GM20431 (cell line): ENCODE measurements around the gene MIER2.
"Not testable (repeated sequence)": the region's sequence is repeated elsewhere in the genome, so short reads cannot be mapped to it uniquely, and the experiment has no call there.

Experiments used
- in situ Hi-C: fragments of 300-500 bp; cut with MseI, MboI; formaldehyde crosslinking; loops from one replicate; pipeline ENCODE4 v1.15.0; 2020; ENCODE audit warnings: low sequenced_read_pairs; ENCODE audit not compliant: unreplicated experiment

MIER2 gene

DNA sequence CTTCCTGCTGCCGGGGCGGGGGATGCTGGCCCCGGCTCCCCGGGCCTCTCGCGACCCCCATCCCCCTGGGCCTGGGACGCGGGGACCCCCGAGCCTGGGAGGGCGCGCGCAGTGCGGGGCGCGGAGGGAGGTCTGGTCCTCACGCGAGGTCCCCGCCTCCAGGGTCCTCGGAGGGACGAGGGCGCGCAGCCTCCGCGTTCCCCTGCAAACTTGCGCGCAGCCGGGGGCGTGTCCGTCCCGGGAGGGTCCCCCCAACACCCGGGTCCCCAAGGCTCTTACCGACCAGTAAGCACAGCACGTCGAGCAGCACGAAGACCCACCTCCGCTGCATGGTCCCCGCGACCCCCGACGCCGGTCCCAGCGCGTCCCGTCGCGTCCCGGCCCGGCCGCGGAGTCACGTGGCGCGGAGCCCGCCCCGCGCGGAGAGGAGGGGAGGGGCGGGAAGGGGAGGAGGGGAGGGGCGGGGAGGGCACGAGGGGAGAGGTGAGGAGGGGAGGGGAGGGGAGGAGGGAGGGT is 53.5 kb downstream of the MIER2 start, which contains the start of gene PLPP2:
TSS of gene PLPP2 (minus strand) at position 398 of the 516 bp plus-strand sequence. CDS start at position 331, 67 bp downstream.
- in situ Hi-C loops: no loop called here

- in situ Hi-C loops: no loop called here
These were observed 54.1 kb downstream of the MIER2 start for GRCh38 chr19:290372-291005.

DNA sequence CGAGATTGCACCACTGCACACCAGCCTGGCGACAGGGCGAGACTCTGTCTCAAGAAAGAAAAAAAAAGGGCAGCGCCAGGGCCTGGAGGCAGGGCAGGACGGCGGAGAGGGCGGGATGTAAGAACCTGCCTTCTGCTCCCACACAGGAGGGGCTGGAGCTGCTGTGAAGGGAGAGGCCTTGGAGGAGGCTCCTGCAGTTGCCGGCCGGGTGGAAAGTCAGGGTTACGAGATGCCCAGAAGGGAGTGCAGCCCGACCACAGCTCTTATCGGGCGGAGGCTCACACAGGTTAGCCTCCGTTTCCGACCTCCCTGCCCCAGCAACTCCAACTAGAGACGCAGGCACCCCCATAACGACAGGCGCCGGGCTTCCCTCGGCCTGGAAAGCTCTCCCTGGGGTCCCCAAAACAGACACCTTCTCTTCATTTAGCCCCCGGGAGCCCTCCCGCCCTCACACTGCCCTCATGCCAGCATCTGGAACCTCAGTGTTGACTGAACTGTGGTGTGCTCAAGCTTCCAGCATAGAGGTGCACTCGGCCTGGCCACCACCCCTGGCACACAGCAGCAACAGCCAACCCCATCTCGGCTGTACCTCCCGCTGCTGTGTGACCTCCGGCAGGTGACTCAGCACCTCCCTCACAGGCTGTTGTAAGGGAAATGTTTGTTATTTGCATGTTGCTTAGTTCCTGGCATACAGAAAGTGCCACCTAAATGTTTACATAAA is 54.8 kb downstream of the MIER2 start:
- in situ Hi-C loops: no loop called here

- in situ Hi-C loops: no loop called here
These were observed 55.7 kb downstream of the MIER2 start for GRCh38 chr19:288911-289310.

- in situ Hi-C loops: no loop called here
These were observed 57.2 kb downstream of the MIER2 start for GRCh38 chr19:287381-287871.

DNA sequence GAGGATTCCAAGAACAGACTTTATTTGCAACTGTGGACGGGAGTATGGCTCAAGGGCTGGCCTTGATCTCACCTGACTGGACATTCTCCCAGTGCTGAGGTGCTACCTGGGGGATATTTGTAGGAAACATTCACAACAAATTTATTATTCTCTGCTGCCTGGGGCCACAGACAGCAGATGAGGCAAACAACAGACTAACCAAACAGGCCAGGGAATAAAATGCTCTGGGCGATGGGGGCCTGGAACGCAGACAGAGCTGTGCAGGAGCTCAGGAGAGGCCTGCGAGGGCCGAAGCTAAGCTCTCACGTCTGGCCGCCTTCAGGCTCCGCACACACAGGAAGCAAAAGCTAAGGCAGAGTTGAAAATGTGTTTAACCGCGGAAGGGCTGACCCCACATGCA is 61.2 kb downstream of the MIER2 start:
- in situ Hi-C loops: no loop called here

DNA sequence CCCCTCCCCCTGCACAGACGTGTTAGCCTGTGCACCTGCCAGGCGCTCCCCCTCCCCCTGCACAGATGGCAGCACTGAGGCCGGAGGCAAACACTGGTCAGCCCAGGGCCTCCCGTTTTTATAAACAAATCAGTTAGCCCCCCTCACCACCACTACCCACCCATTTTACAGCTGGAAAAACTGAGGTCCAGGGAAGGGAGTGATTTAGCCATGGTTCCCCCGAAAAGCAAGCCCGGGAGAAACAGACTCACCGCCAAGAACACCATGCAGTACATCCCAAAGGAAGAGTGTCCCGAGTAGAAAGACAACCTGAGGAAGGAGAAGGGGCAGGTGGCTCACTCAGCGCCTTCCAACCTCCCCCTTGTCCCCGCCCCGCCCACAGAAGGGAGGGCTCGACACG is 62.1 kb downstream of the MIER2 start:
- in situ Hi-C loops: no loop called here

- in situ Hi-C loops: no loop called here
These were observed 62.6 kb downstream of the MIER2 start for GRCh38 chr19:281992-282391.

- in situ Hi-C loops: no loop called here
These were observed 63.3 kb downstream of the MIER2 start for GRCh38 chr19:281156-281853.

DNA sequence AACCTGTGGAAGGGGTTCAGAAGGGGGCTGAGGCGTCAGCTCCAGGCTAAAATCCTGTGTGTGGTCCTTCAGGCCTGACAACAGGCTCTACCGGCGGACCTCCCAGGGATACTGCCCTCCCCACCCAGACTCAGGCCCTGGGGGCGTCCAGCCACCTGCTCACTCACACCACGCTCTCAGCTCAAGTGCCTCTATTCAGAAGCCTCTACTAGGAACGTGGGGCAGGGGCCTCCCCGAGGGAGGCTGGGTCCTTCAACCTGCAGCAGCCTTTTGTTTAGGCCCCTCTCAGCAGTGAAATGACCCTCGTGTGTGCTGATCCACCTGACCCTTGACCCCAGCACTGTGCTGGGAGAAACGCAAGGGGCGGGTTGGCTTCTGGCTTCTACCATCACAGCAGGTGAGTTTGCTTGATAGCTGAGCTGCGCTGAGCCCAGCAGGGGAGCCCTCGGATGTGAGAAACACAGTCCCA is 64.0 kb downstream of the MIER2 start:
- in situ Hi-C loops: no loop called here

GRCh38 chr19:279656-280055 is 64.9 kb downstream of the MIER2 start:
- in situ Hi-C loops: no loop called here

GRCh38 chr19:279231-279630 is 65.4 kb downstream of the MIER2 start:
- in situ Hi-C loops: no loop called here

DNA sequence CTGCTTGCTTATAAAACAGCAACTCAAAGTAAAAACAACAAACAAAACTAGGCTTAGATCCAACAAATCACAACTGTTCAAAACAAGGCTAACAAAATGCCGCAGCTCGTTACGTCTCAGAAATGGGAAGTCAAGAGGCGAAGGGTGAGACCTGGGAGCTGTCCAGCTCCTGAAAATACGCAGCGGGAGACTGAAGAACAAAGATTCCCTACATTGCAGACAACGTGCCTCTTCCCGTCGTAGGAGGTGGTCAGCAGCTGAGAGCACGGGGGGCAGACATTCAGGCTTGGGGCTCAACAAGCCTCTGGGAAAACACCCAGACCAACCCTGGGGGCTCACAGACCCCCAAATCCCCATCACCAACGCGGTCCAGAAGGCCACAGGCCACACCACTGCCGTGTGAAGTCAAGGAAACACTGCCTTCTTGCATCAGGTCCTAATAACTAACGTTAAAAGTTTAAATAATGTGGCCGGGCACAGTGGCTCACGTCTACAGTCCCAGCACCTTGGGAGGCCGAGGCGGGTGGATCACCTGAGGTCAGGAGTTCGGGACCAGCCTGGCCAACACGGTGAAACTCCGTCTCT is 66.9 kb downstream of the MIER2 start:
- in situ Hi-C loops: no loop called here

DNA sequence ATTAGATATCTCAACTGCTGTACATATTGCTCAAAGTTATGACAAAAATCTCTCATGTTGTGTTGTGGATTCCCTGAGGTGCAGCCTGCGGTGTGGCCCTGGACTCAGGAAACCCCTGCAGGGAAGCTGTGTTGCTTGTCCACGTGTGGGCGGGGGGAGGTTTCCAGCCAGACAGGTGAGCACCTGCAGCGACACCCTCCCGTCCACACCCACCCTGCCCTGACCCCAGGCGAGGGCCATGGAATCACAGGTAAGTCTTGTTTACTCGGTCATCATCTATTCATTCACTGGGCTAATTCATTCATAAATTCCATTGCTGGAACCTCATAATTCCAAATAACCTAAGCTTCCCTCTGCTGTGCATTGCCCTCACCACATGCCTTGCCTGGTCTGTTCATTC is 67.5 kb downstream of the MIER2 start:
- in situ Hi-C loops: no loop called here

GRCh38 chr19:275958-276646 is 68.5 kb downstream of the MIER2 start:
- in situ Hi-C loops: no loop called here

DNA sequence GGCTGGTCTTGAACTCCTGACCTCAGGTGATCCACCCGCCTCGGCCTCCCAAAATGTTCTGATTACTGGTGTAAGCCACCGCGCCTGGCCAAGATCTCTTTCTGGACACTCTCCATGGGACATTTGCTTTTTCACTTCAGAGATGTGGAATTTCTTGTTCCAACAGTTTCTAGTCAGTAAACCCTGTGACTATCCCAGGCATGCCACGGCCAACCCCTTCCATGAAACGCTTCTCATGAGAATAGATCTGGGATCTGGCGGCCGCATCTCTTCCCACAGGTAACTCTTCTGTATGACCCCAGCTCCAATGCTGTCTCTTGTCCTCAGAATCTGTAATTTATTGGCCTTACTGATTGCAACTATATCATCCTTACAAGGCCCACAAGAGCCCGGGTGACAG is 69.6 kb downstream of the MIER2 start:
- in situ Hi-C loops: no loop called here

- in situ Hi-C loops: no loop called here
These were observed 71.2 kb downstream of the MIER2 start for GRCh38 chr19:273393-273792.

DNA sequence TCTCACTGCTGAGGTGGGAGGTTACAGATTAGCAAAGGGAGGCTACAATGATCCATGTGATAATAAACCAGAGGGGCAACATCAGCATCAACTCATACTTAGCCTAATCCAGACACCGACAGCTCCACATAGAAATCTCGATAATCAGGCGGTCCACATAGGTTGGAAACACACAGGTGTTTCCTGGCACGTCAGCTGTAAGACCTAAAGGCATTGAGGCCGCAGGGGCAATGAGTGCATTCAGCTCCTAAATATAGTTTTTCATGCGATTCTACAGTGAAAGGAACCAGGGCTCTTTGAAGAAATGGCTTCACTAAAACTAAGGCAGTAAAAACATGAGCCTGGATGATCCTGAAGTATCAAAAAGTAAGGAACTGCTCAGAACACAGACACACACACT is 72.7 kb downstream of the MIER2 start:
- in situ Hi-C loops: no loop called here

DNA sequence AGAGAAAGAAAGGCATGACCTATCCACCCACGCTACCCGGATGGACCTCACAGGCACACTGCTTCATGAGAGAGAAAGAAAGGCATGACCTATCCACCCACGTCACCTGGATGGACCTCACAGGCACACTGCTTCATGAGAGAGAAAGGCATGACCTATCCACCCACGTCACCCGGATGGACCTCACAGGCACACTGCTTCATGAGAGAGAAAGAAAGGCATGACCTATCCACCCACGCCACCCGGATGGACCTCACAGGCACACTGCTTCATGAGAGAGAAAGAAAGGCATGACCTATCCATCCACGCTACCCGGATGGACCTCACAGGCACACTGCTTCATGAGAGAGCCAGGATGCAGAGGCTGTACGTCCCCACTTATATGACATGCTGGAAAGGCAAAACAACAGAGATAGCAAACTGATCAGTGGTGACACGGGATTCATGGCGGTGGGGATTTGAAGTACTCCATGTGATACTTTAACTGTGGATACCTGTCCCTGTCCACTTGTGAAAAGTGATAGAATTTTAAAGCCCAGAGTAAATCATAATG is 73.8 kb downstream of the MIER2 start:
- in situ Hi-C loops: not testable (repeated sequence)

GRCh38 chr19:269241-269640 is 75.4 kb downstream of the MIER2 start:
- in situ Hi-C loops: no loop called here
